GM20000 (cell line): ENCODE data around the gene TFAM.

Experiments
- DNase-seq: peaks from one replicate; pipeline ENCODE4 v3.0.0; 2012; ENCODE audit warnings: low spot score
- CTCF ChIP-seq: IDR thresholded peaks from 2 replicates; pipeline ENCODE4 v1.5.1; 2012; ENCODE audit warnings: mild to moderate bottlenecking, control low read depth; ENCODE audit errors: extremely low read depth, missing control alignments

The TFAM gene

GRCh38 chr10:58394471-58394870 lies 9.3 kb downstream of the TFAM start:
- no peak for TF ChIP-seq CTCF
- no peak for DNase-seq

- no peak for TF ChIP-seq CTCF
Observed at GRCh38 chr10:58396057-58396456, 10.8 kb downstream of the TFAM start.

GRCh38 chr10:58397830-58398229 lies 12.6 kb downstream of the TFAM start:
- no peak for DNase-seq
- no peak for TF ChIP-seq CTCF

More at GRCh38 chr10:58396057-58396456, 10.8 kb downstream of the TFAM start:
- no peak for DNase-seq

- no peak for TF ChIP-seq CTCF
- DNase-seq: no peak
Observed at GRCh38 chr10:58399410-58399809, 14.2 kb downstream of the TFAM start.

GRCh38 chr10:58400609-58401008 lies 15.4 kb downstream of the TFAM start:
- TF ChIP-seq CTCF: no peak
- no peak for DNase-seq

- no peak for DNase-seq
- no peak for TF ChIP-seq CTCF
Observed at GRCh38 chr10:58404001-58404400, 18.8 kb downstream of the TFAM start.

- TF ChIP-seq CTCF: no peak
- DNase-seq: no peak
Observed at GRCh38 chr10:58409956-58410610, 24.9 kb downstream of the TFAM start.
